ENCODE data around the gene PCBP3. TPM values are rescaled to one million over a fixed set of nuclear protein-coding genes. Genes with fewer than 3 reads are reported as not detected.
"Not testable (repeated sequence)": the region's sequence is repeated elsewhere in the genome, so short reads cannot be mapped to it uniquely, and the experiment has no call there.

Gene PCBP3
- total RNA-seq, 1 experiment from 2014 or later = 1.4 TPM

DNA sequence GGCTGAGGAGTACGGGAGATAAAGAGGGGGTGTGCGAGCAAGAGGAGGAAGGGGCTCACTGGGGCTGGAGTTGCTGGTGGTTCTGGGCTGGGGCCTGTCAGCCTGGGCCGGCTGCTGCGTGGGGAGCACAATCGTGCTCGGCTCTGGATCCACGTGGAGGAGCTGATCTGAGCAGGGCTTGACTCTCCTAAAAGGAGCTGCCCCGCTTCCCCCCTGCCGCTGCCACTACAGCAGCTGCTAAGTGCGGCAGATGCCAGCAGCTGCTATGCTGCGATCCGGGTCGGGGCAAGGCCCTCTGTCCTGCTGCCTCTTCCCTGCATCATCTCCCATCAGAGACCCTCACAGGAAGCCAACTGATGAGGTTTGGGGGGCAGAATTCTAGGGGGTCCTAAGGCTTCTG lies 165.9 kb downstream of the PCBP3 start:
- no TSS peak for BruUV-seq (replicated peaks)
- intact Hi-C loops (cut with micrococcal nuclease; ENCODE audit: unreplicated experiment) = no loop called here
- no peaks in the 10 kb centered on the region for H3K9me3 Mint-ChIP-seq (ENCODE audit: low read depth, unreplicated experiment)
- H3K36me3 Mint-ChIP-seq (ENCODE audit: insufficient read depth, unreplicated experiment) = no peaks in the 10 kb centered on the region
- TF ChIP-seq CTCF (IDR thresholded peaks at IDR 0.05; ENCODE audit: unreplicated experiment) = no peak
- DNase-seq = no peak
- no peak overlapping the region for H3K4me3 Mint-ChIP-seq (ENCODE audit: low read depth, unreplicated experiment)
- peaks cover 17% of the 10 kb centered on the region for H3K27me3 Mint-ChIP-seq (ENCODE audit: unreplicated experiment)
- no peak overlapping the region for H3K27ac Mint-ChIP-seq (ENCODE audit: unreplicated experiment)
- no peaks in the 10 kb centered on the region for H3K4me1 Mint-ChIP-seq (ENCODE audit: low read depth, unreplicated experiment)
- CTCF ChIA-PET = no interaction called here

GRCh38 chr21:45811136-45811535 lies 167.6 kb downstream of the PCBP3 start:
- no peak for TF ChIP-seq CTCF (IDR thresholded peaks at IDR 0.05; ENCODE audit: unreplicated experiment)
- H3K27me3 Mint-ChIP-seq (ENCODE audit: unreplicated experiment) = peaks cover 14% of the 10 kb centered on the region
- CTCF ChIA-PET = no interaction called here
- BruUV-seq (replicated peaks) = no TSS peak
- no peaks in the 10 kb centered on the region for H3K9me3 Mint-ChIP-seq (ENCODE audit: low read depth, unreplicated experiment)
- H3K36me3 Mint-ChIP-seq (ENCODE audit: insufficient read depth, unreplicated experiment) = no peaks in the 10 kb centered on the region
- H3K4me3 Mint-ChIP-seq (ENCODE audit: low read depth, unreplicated experiment) = no peak overlapping the region
- intact Hi-C loops (cut with micrococcal nuclease; ENCODE audit: unreplicated experiment) = no loop called here
- H3K4me1 Mint-ChIP-seq (ENCODE audit: low read depth, unreplicated experiment) = no peaks in the 10 kb centered on the region
- no peak for DNase-seq
- H3K27ac Mint-ChIP-seq (ENCODE audit: unreplicated experiment) = no peak overlapping the region

DNA sequence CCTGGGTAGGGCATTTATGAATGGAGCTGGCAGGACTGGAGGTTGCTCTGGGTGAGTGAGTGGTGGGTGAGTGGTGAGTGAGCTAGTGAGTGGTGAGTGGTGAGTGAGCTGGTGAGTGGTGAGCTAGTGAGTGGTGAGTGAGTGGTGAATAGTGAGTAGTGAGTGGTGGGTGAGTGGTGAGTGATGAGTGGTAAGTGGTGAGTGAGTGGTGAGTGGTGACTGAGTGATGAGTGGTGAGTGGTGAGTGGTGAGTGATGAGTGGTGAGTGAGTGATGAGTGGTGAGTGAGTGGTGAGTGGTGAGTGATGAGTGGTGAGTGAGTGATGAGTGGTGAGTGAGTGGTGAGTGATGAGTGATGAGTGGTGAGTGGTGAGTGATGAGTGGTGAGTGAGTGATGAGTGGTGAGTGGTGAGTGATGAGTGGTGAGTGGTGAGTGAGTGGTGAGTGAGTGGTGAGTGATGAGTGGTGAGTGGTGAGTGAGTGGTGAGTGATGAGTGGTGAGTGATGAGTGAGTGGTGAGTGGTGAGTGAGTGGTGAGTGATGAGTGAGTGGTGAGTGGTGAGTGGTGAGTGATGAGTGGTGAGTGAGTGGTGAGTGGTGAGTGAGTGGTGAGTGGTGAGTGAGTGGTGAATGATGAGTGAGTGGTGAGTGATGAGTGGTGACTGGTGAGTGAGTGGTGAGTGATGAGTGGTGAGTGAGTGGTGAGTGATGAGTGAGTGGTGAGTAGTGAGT lies 170.8 kb downstream of the PCBP3 start:
- H3K4me3 Mint-ChIP-seq (ENCODE audit: low read depth, unreplicated experiment); H3K27me3 Mint-ChIP-seq (ENCODE audit: unreplicated experiment); DNase-seq; H3K36me3 Mint-ChIP-seq (ENCODE audit: insufficient read depth, unreplicated experiment); intact Hi-C loops (cut with micrococcal nuclease; ENCODE audit: unreplicated experiment); H3K9me3 Mint-ChIP-seq (ENCODE audit: low read depth, unreplicated experiment); BruUV-seq (replicated peaks); CTCF ChIA-PET; H3K27ac Mint-ChIP-seq (ENCODE audit: unreplicated experiment): not testable (repeated sequence)
- peaks cover 12% of the 10 kb centered on the region for H3K4me1 Mint-ChIP-seq (ENCODE audit: low read depth, unreplicated experiment)

- BruUV-seq (replicated peaks); intact Hi-C loops (cut with micrococcal nuclease; ENCODE audit: unreplicated experiment); H3K9me3 Mint-ChIP-seq (ENCODE audit: low read depth, unreplicated experiment); H3K27ac Mint-ChIP-seq (ENCODE audit: unreplicated experiment); H3K36me3 Mint-ChIP-seq (ENCODE audit: insufficient read depth, unreplicated experiment); H3K4me3 Mint-ChIP-seq (ENCODE audit: low read depth, unreplicated experiment); H3K27me3 Mint-ChIP-seq (ENCODE audit: unreplicated experiment); DNase-seq; CTCF ChIA-PET: not testable (repeated sequence)
- peaks cover 12% of the 10 kb centered on the region for H3K4me1 Mint-ChIP-seq (ENCODE audit: low read depth, unreplicated experiment)
Measured at GRCh38 chr21:45815781-45816180, 172.3 kb downstream of the PCBP3 start.

GRCh38 chr21:45816794-45817193 lies 173.3 kb downstream of the PCBP3 start:
- peaks cover 12% of the 10 kb centered on the region for H3K4me1 Mint-ChIP-seq (ENCODE audit: low read depth, unreplicated experiment)
- no peak for DNase-seq
- no peak overlapping the region for H3K4me3 Mint-ChIP-seq (ENCODE audit: low read depth, unreplicated experiment)
- no peaks in the 10 kb centered on the region for H3K9me3 Mint-ChIP-seq (ENCODE audit: low read depth, unreplicated experiment)
- H3K27ac Mint-ChIP-seq (ENCODE audit: unreplicated experiment) = no peak overlapping the region
- intact Hi-C loops (cut with micrococcal nuclease; ENCODE audit: unreplicated experiment) = no loop called here
- H3K36me3 Mint-ChIP-seq (ENCODE audit: insufficient read depth, unreplicated experiment) = no peaks in the 10 kb centered on the region
- peaks cover 12% of the 10 kb centered on the region for H3K27me3 Mint-ChIP-seq (ENCODE audit: unreplicated experiment)
- TF ChIP-seq CTCF (IDR thresholded peaks at IDR 0.05; ENCODE audit: unreplicated experiment) = no peak
- BruUV-seq (replicated peaks) = no TSS peak
- CTCF ChIA-PET = no interaction called here
